Activated B cell treated with CpG ODN at 0.5 μM for 24 hours (primary cell): ENCODE measurements around the gene ATP6V0A1. TPM values are rescaled to one million over a fixed set of nuclear protein-coding genes. Genes with fewer than 3 reads are reported as not detected.
A peak's percentile ranks its signal among the peaks of the same experiment; 100 is the strongest.

ENCODE experiments used
- ATAC-seq: fragments of 200-7000 bp; cut with Tn5 transposase; one replicate; pipeline ENCODE4 v1.10.0; 2021; ENCODE audit warnings: low read depth, mild to moderate bottlenecking, moderate library complexity
- CTCF ChIA-PET: fragments of 350-600 bp; sonication (Branson Sonifier 250); formaldehyde crosslinking; loops from one replicate; lab custom pipeline; 2021; ENCODE audit warnings: antibody characterized with exemption; lab: Charles Lee
- POLR2A ChIA-PET: fragments of 350-600 bp; sonication (Branson Sonifier 250); formaldehyde crosslinking; loops from one replicate; lab custom pipeline; 2021; ENCODE audit warnings: antibody characterized with exemption; lab: Charles Lee
- DNase-seq: peaks from one replicate; pipeline ENCODE4 v3.0.0; 2022
- H3K27ac Mint-ChIP-seq: one replicate; pipeline ENCODE4 v1.8.0; 2020; ENCODE audit warnings: mixed read lengths
- H3K27me3 Mint-ChIP-seq: one replicate; pipeline ENCODE4 v1.8.0; 2021; ENCODE audit warnings: mixed read lengths
- H3K36me3 Mint-ChIP-seq: one replicate; pipeline ENCODE4 v1.8.0; 2021; ENCODE audit warnings: low read depth, mixed read lengths
- H3K4me1 Mint-ChIP-seq: one replicate; pipeline ENCODE4 v1.8.0; 2021; ENCODE audit warnings: mixed read lengths
- H3K4me3 Mint-ChIP-seq: one replicate; pipeline ENCODE4 v1.8.0; 2020; ENCODE audit warnings: mild to moderate bottlenecking, mixed read lengths
- H3K9me3 Mint-ChIP-seq: one replicate; pipeline ENCODE4 v1.8.0; 2020; ENCODE audit warnings: mixed read lengths
- intact Hi-C: fragments of 100-400 bp; cut with micrococcal nuclease; formaldehyde crosslinking; loops from one replicate; pipeline ENCODE4 v1.15.1; 2024
- total RNA-seq: library from RNA; stranded (reverse); gene quantifications from 2 replicates; pipeline ENCODE4 v1.2.3, GENCODE V29; 2022
- TF ChIP-seq, protein P1 (sequence below): fragments of 200-600 bp; IDR thresholded peaks from one replicate; pipeline ENCODE4 v1.8.0; 2022; ENCODE audit warnings: antibody characterized with exemption, mild to moderate bottlenecking

The ATP6V0A1 gene
- total RNA-seq, 1 donor from 2014 or later, result 75.6 TPM

DNA sequence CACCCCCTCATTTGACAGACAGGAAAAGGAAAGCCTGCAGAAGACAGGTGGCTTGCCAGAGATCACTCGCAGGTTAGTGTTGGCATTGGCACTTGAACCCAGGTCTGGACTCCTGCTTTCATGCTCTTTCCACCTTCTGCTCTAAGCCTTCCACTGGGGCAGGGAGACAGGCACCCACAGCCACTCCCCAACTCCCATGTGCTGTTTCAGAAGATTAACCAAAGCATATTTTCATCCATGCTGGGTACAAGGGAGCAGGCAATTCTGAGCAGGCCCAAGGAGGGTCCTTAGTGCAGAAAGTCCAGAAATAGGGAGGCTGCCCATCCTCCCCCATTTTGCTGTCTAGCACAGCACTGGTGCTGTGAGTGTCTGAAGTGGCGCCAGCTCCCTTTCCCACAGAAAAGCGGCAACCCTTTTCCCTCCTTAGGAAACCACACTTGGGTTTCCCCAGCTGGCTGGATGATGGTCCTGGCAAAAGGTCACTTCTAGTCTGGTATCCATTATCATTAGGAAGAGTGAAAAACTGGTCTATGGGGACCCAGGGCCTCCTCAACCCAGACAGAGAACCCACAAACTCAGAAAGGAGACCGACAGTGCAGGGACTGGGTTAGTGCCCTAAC lies 33.6 kb upstream of the ATP6V0A1 start:
- Mint-ChIP-seq H3K4me3 (no peak overlapping the region), H3K4me1 (peaks cover 21% of the 10 kb centered on the region), H3K36me3 (no peaks in the 10 kb centered on the region), H3K27me3 (peaks cover 41% of the 10 kb centered on the region), H3K9me3 (no peaks in the 10 kb centered on the region), H3K27ac (no peak overlapping the region)
- ATAC-seq, result no peak
- no peak for DNase-seq
- CTCF ChIA-PET, result no interaction called here
- intact Hi-C loops, result no loop called here
- TF ChIP-seq, protein P1, sequence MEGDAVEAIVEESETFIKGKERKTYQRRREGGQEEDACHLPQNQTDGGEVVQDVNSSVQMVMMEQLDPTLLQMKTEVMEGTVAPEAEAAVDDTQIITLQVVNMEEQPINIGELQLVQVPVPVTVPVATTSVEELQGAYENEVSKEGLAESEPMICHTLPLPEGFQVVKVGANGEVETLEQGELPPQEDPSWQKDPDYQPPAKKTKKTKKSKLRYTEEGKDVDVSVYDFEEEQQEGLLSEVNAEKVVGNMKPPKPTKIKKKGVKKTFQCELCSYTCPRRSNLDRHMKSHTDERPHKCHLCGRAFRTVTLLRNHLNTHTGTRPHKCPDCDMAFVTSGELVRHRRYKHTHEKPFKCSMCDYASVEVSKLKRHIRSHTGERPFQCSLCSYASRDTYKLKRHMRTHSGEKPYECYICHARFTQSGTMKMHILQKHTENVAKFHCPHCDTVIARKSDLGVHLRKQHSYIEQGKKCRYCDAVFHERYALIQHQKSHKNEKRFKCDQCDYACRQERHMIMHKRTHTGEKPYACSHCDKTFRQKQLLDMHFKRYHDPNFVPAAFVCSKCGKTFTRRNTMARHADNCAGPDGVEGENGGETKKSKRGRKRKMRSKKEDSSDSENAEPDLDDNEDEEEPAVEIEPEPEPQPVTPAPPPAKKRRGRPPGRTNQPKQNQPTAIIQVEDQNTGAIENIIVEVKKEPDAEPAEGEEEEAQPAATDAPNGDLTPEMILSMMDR, result no peak
- POLR2A ChIA-PET, result interaction anchor here (0.6 kb wide), 2 partner anchors 19 to 249 kb away, joined by 3 to 6 read pairs; no protein-coding TSS in a partner anchor

DNA sequence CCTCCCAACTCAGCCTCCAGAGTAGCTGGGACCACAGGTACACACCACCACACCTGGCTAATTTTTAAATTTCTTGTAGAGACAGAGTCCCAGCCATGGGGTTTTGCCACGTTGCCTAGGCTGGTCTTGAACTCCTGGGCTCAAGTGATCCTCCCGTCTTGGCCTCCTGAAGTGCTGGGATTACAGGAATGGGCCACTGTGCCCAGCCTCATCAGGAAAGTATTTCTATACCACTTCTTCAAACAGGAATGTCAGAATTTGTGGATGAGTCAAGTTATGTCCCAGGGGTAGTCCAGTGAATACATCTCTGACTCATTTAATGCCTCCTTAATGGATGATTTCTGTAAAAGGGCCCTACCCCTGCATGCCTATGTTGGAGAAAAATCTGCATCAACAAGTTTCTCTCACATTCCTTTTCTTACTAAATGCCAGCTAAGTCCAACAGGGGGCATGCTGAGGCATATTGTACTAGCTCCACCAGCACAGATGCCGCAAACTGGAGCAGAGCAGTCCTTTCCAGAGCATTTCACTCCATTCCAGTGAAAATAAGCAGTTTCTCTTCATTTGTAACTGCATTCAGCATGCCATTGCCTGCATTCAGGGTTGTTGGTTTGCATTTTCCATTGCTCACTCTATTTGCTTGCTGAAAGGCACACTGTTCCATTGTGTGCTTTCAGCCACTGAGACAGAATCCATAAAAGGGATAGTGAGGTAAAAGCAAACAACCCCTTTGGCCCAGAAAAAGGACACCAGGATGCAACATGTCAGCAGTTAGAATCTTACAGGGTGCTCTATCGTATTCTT lies 30.3 kb upstream of the ATP6V0A1 start:
- no peak overlapping the region for H3K4me3 Mint-ChIP-seq
- H3K27ac Mint-ChIP-seq, result no peak overlapping the region
- H3K36me3 Mint-ChIP-seq, result no peaks in the 10 kb centered on the region
- no peak for DNase-seq
- POLR2A ChIA-PET, result interaction anchor here (0.9 to 1.1 kb wide), 2 partner anchors 30 to 32 kb away, joined by 3 to 14 read pairs; no protein-coding TSS in a partner anchor
- H3K27me3 Mint-ChIP-seq, result peaks cover 20% of the 10 kb centered on the region
- H3K9me3 Mint-ChIP-seq, result no peaks in the 10 kb centered on the region
- peaks cover 6% of the 10 kb centered on the region for H3K4me1 Mint-ChIP-seq
- TF ChIP-seq, protein P1, result no peak
- ATAC-seq, result peak; percentile 81
- intact Hi-C loops, result loop anchor here (1.0 to 2.0 kb wide), 3 partner anchors 30 to 99 kb away; partner anchors contain the start of gene ATP6V0A1
- CTCF ChIA-PET, result interaction anchor here (0.7 to 7.3 kb wide), 9 partner anchors 13 to 104 kb away, joined by 3 to 49 read pairs (median 5); no protein-coding TSS in a partner anchor

DNA sequence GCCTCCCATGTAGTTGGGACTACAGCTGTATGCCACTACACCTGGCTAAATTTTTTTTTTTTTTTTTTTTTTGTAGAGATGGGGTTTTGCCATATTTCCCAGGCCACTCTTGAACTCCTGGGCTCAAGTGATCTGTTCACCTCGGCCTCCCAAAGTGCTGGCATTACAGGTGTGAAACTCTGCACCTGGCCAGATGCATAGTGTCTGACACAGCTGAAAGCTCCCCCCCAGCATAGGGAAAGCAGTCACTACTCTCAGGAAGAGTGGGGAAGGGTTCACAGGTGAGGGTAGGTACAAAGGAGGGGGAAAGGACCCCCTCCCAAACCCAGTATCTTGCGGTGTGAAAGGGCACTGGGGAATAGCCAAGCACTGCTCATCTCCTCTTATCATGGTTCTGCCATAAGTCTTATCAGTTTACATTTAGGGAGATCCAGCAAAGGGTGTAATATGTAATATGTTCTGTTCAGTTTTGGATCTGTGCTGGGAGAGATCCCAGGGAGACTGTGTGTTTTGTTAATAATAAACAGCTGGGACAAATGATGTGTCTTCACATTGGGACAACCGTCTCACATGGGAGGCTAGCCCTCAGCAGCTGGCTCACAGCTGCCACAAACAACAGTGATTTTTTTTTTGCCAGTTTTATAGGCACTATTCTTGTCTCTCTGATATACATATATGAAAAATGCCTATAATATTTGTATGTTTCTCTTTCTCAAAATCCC lies 28.8 kb upstream of the ATP6V0A1 start:
- CTCF ChIA-PET, result interaction anchor here (0.9 to 7.3 kb wide), 5 partner anchors 11 to 97 kb away, joined by 3 to 49 read pairs (median 10); no protein-coding TSS in a partner anchor
- TF ChIP-seq, protein P1, result no peak
- POLR2A ChIA-PET, result interaction anchor here (0.9 kb wide), 1 partner anchor 30 kb away, joined by 14 read pairs; no protein-coding TSS in a partner anchor
- no peak overlapping the region for H3K27ac Mint-ChIP-seq
- DNase-seq (no peak), ATAC-seq (no peak)
- no peaks in the 10 kb centered on the region for H3K36me3 Mint-ChIP-seq
- no peaks in the 10 kb centered on the region for H3K9me3 Mint-ChIP-seq
- peaks cover 6% of the 10 kb centered on the region for H3K4me1 Mint-ChIP-seq
- H3K27me3 Mint-ChIP-seq, result peaks cover 13% of the 10 kb centered on the region
- intact Hi-C loops, result loop anchor here (2.0 kb wide), 1 partner anchor 29 kb away; the partner anchor contains the start of gene ATP6V0A1
- no peak overlapping the region for H3K4me3 Mint-ChIP-seq

DNA sequence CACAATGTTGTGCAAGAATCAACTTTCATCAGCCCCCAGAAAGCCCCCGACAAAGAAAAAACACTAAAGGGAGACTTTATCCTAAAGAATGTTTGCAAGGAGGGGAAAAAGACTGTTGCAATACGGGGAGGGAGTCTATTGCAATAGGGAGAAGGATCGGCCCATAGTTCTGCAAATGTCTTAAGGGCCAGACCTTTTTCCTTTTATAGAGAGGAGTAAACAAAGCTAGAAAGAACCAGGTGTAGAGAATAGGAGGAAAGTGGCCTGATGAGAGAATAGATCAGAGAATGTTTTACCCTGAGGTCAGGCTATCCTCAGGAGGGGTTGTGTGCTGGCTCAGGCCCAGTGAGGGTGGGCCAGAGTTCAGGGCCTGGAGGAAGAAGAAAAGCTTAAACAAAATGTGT lies 26.9 kb upstream of the ATP6V0A1 start:
- CTCF ChIA-PET, result interaction anchor here (1.6 to 7.3 kb wide), 2 partner anchors 63 to 85 kb away, joined by 3 to 49 read pairs; no protein-coding TSS in a partner anchor
- peaks cover 6% of the 10 kb centered on the region for H3K4me1 Mint-ChIP-seq
- TF ChIP-seq, protein P1, result no peak
- DNase-seq (no peak), ATAC-seq (no peak)
- POLR2A ChIA-PET, result no interaction called here
- no peaks in the 10 kb centered on the region for H3K36me3 Mint-ChIP-seq
- no peak overlapping the region for H3K27ac Mint-ChIP-seq
- H3K4me3 Mint-ChIP-seq, result no peak overlapping the region
- no peaks in the 10 kb centered on the region for H3K9me3 Mint-ChIP-seq
- intact Hi-C loops, result no loop called here
- peaks cover 9% of the 10 kb centered on the region for H3K27me3 Mint-ChIP-seq
